ENCODE data around the gene SLC8A1. TPM values are rescaled to one million over a fixed set of nuclear protein-coding genes. Genes with fewer than 3 reads are reported as not detected.

Gene SLC8A1
- total RNA-seq, 4 donors from 2014 or later = 2.2 to 45.0 (median 9.6) TPM

DNA sequence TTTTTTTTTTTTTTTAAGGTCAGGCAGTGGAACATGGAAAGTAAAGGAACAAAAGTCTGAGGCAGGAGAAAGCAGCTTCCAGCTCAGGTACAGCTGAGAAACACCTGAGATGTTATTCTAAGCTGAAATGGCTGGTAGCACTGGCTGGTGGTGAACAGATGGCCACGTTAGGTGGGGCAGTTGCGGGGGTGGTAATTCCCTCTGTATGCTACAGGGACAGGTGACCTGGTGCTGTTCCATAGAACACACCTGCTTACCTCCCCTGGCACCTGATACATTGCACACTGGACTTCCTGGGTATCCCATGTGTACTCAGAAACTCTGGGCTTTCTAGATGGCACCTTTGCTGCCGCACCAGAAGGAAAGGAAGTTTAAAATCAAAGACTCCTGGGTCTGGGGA is 333.3 kb downstream of the SLC8A1 start:
- Histone ChIP-seq H3K36me3 (peaks cover 0 to 6% (median 0%) of the 10 kb centered on the region in 3 donors), H3K4me3 (no peak overlapping the region), H3K4me1 (peaks cover 0 to 21% (median 0%) of the 10 kb centered on the region in 3 donors), H3K27ac (no peak overlapping the region), H3K27me3 (no peaks in the 10 kb centered on the region), H3K9me3 (no peaks in the 10 kb centered on the region)
- TF ChIP-seq, protein P1, sequence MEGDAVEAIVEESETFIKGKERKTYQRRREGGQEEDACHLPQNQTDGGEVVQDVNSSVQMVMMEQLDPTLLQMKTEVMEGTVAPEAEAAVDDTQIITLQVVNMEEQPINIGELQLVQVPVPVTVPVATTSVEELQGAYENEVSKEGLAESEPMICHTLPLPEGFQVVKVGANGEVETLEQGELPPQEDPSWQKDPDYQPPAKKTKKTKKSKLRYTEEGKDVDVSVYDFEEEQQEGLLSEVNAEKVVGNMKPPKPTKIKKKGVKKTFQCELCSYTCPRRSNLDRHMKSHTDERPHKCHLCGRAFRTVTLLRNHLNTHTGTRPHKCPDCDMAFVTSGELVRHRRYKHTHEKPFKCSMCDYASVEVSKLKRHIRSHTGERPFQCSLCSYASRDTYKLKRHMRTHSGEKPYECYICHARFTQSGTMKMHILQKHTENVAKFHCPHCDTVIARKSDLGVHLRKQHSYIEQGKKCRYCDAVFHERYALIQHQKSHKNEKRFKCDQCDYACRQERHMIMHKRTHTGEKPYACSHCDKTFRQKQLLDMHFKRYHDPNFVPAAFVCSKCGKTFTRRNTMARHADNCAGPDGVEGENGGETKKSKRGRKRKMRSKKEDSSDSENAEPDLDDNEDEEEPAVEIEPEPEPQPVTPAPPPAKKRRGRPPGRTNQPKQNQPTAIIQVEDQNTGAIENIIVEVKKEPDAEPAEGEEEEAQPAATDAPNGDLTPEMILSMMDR (IDR thresholded peaks at IDR 0.05) = no peak
- intact Hi-C loops (cut with DNase I) = no loop called here
- no peak for DNase-seq
- 83 to 86% methylated on average over 2 to 3 of the region's 3 CpGs for WGBS, 2 donors

DNA sequence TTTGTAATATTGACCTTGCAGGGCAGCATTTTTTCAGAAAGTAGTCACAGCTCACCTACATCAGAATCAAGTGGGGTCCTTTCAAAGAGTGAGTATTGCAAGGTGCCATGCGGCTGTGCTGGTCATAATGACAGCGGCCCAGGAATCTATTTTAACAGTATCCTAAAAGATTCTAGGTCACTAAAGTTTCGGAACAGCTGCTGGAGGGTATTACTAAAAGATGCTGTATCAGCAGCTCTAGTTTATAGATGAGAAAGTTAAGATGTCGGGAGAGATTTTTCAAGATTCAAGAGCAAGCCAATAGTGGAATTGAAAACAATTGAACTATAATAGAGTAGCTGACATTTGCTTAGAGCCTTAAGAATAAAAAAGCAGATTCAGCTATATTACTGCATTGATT is 336.0 kb downstream of the SLC8A1 start:
- WGBS, 2 donors = 80 to 98% methylated on average over 4 of the region's 4 CpGs

DNA sequence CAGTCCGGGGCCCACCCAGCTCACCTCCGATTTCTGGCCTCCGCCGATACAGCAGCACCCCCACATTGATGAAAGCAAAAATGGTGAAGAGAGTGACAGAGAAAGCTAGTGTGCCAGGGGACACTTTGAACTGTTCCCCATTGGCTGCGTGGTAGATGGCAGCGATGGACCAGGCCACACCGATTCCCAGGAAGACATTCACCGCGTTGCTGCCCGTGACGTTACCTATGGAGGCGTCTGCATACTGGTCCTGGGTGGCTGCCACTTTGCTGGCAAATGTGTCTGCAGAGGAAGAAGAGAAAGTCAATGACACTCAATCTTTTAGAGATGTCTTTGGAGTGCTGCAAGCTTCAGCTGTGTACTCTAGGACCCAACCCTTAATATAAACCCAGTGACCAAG is 336.5 kb downstream of the SLC8A1 start:
- intact Hi-C loops (cut with DNase I) = no loop called here
- Histone ChIP-seq H3K4me1 (peaks cover 0 to 30% (median 0%) of the 10 kb centered on the region in 3 donors), H3K36me3 (peaks cover 0 to 6% (median 0%) of the 10 kb centered on the region in 3 donors), H3K9me3 (no peaks in the 10 kb centered on the region), H3K4me3 (no peak overlapping the region), H3K27ac (no peak overlapping the region), H3K27me3 (no peaks in the 10 kb centered on the region)
- no peak for DNase-seq
- no peak for TF ChIP-seq POLR2A (IDR thresholded peaks at IDR 0.05)
- TF ChIP-seq, protein P1 (IDR thresholded peaks at IDR 0.05) = no peak
- WGBS, 2 donors = 89 to 98% methylated on average over 4 to 12 of the region's 12 CpGs

More for the DNA sequence above, 336.0 kb downstream of the SLC8A1 start:
- peaks cover 0 to 30% (median 0%) of the 10 kb centered on the region in 3 donors for H3K4me1 ChIP-seq
- peaks cover 0 to 6% (median 0%) of the 10 kb centered on the region in 3 donors for H3K36me3 ChIP-seq
- no peak for DNase-seq
- no peak overlapping the region for H3K4me3 ChIP-seq
- no peaks in the 10 kb centered on the region for H3K9me3 ChIP-seq
- no peaks in the 10 kb centered on the region for H3K27me3 ChIP-seq
- intact Hi-C loops (cut with DNase I) = no loop called here
- no peak overlapping the region for H3K27ac ChIP-seq
- no peak for TF ChIP-seq POLR2A (IDR thresholded peaks at IDR 0.05)
- TF ChIP-seq, protein P1 (IDR thresholded peaks at IDR 0.05) = no peak

DNA sequence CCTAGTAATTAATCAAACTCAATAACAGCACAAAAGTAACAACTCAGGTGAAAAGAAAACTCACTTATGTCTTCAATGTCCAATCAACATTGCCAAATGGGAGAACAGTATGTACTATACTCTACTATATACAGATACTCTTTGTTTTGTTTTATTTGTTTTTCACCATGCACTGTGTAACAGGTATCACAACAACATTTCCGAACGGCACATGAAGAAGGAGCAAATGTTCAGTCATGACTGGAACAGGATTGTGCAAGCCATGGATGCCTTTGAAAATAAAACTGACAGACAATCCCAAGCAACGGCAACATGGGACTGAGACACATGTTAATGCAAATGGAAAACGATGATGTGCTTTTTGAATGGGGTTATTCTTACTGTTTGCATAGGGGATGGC is 337.9 kb downstream of the SLC8A1 start:
- peak overlapping the region in 2 of 4 donors; percentile 63 to 71 for H3K27ac ChIP-seq
- peaks cover 0 to 30% (median 0%) of the 10 kb centered on the region in 3 donors for H3K4me1 ChIP-seq
- no peak overlapping the region for H3K4me3 ChIP-seq
- no peaks in the 10 kb centered on the region for H3K27me3 ChIP-seq
- DNase-seq = no peak
- 43 to 57% methylated on average over 3 to 4 of the region's 4 CpGs for WGBS, 2 donors
- TF ChIP-seq, protein P1 (IDR thresholded peaks at IDR 0.05) = no peak
- TF ChIP-seq POLR2A (IDR thresholded peaks at IDR 0.05) = no peak
- peaks cover 0 to 6% (median 0%) of the 10 kb centered on the region in 3 donors for H3K36me3 ChIP-seq
- intact Hi-C loops (cut with DNase I) = no loop called here
- H3K9me3 ChIP-seq = no peaks in the 10 kb centered on the region

DNA sequence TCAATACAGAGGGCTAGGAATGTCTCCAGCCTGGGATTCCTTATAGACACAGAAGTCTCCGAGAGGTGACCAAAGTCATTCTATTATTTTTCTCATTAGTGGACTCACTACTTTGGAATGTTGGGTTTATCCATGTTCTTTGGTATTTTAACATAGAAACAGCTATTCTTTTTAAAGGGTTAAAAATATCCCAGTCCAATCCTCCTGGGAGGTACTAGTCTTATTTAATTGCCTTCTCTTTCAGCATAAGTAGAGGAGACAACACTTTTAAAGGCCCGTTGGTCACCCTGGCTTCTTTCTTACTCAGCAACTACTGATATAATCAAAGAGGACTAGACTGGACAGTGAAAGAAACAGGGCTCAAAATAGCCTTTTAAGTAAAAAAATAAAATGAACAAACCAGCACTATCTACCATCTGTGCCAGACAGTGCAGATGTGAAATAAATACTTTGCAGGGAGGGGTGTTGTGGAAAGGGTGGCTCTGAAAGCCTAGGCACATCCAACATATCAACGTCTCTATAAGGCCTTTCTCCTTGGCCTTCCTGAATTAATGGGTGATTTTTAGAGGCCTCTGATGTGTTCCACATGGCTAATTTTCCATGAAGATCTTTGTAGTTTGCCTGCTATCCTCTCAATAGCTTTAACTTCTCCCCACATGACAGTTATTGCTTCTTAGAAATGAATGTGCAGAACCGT is 338.5 kb downstream of the SLC8A1 start:
- Histone ChIP-seq H3K27me3 (no peaks in the 10 kb centered on the region), H3K4me1 (peaks cover 0 to 30% (median 0%) of the 10 kb centered on the region in 3 donors), H3K36me3 (peaks cover 0 to 6% (median 0%) of the 10 kb centered on the region in 3 donors), H3K27ac (peak overlapping the region in 3 of 4 donors; percentile 28 to 71 (median 63)), H3K4me3 (no peak overlapping the region), H3K9me3 (no peaks in the 10 kb centered on the region)
- TF ChIP-seq POLR2A (IDR thresholded peaks at IDR 0.05) = no peak
- TF ChIP-seq, protein P1 (IDR thresholded peaks at IDR 0.05) = no peak
- intact Hi-C loops (cut with DNase I) = no loop called here
- no peak for DNase-seq
- 32 to 39% methylated on average over 4 of the region's 4 CpGs for WGBS, 2 donors
